Activated CD4-positive, alpha-beta T cell treated with anti-CD3 and anti-CD28 coated beads, Interleukin-2, amount 50 U/mL, for 48 hours (primary cell): ENCODE data around the gene PDE4DIP.
"Not testable (repeated sequence)": the region's sequence is repeated elsewhere in the genome, so short reads cannot be mapped to it uniquely, and the experiment has no call there.

Experiments used
- DNase-seq, 2 experiments: peaks; one replicate each; pipeline ENCODE4 v3.0.0-alpha.2; 2020

PDE4DIP gene

GRCh38 chr1:148844220-148844619 is at the start of gene PDE4DIP:
TSS of gene PDE4DIP (plus strand) at chr1:148844428. CDS start at chr1:148844775, 347 bp downstream.
- DNase-seq, result peak; percentile 29 to 39

- not testable (repeated sequence) for DNase-seq
Observed at GRCh38 chr1:148808268-148808928, 35.8 kb upstream of the PDE4DIP start.

- not testable (repeated sequence) for DNase-seq
Observed at GRCh38 chr1:148808929-148809283, 35.3 kb upstream of the PDE4DIP start.

GRCh38 chr1:148822180-148822579 is 22.0 kb upstream of the PDE4DIP start:
- DNase-seq, result not testable (repeated sequence)

GRCh38 chr1:148823822-148824221 is 20.4 kb upstream of the PDE4DIP start:
- not testable (repeated sequence) for DNase-seq

GRCh38 chr1:148825029-148825428 is 19.2 kb upstream of the PDE4DIP start:
- not testable (repeated sequence) for DNase-seq

- not testable (repeated sequence) for DNase-seq
Observed at GRCh38 chr1:148828531-148828930, 15.7 kb upstream of the PDE4DIP start.

- not testable (repeated sequence) for DNase-seq
Observed at GRCh38 chr1:148828962-148829361, 15.3 kb upstream of the PDE4DIP start.

- not testable (repeated sequence) for DNase-seq
Observed at GRCh38 chr1:148829365-148829764, 14.9 kb upstream of the PDE4DIP start.

- not testable (repeated sequence) for DNase-seq
Observed at GRCh38 chr1:148841262-148841661, 3.0 kb upstream of the PDE4DIP start.

GRCh38 chr1:148844651-148845050 is 423 bp downstream of the PDE4DIP start:
- DNase-seq, result not testable (repeated sequence)

GRCh38 chr1:148845068-148845467 is 840 bp downstream of the PDE4DIP start:
- DNase-seq, result not testable (repeated sequence)

GRCh38 chr1:148850347-148850746 is 6.1 kb downstream of the PDE4DIP start:
- not testable (repeated sequence) for DNase-seq

- DNase-seq, result not testable (repeated sequence)
Observed at GRCh38 chr1:148850840-148851239, 6.6 kb downstream of the PDE4DIP start.

GRCh38 chr1:148851684-148852083 is 7.5 kb downstream of the PDE4DIP start:
- not testable (repeated sequence) for DNase-seq

GRCh38 chr1:148853363-148853762 is 9.1 kb downstream of the PDE4DIP start:
- DNase-seq, result not testable (repeated sequence)

- not testable (repeated sequence) for DNase-seq
Observed at GRCh38 chr1:148854063-148854462, 9.8 kb downstream of the PDE4DIP start.

- not testable (repeated sequence) for DNase-seq
Observed at GRCh38 chr1:148855367-148855766, 11.1 kb downstream of the PDE4DIP start.

GRCh38 chr1:148860049-148860448 is 15.8 kb downstream of the PDE4DIP start:
- not testable (repeated sequence) for DNase-seq

- not testable (repeated sequence) for DNase-seq
Observed at GRCh38 chr1:148860579-148861259, 16.5 kb downstream of the PDE4DIP start.

- DNase-seq, result not testable (repeated sequence)
Observed at GRCh38 chr1:148862590-148862989, 18.4 kb downstream of the PDE4DIP start.

GRCh38 chr1:148868924-148869633 is 24.9 kb downstream of the PDE4DIP start:
- not testable (repeated sequence) for DNase-seq

- not testable (repeated sequence) for DNase-seq
Observed at GRCh38 chr1:148869634-148869961, 25.4 kb downstream of the PDE4DIP start.
